HG02970 (cell line): ENCODE results near the gene FGF14.
"Not testable (repeated sequence)": the region's sequence is repeated elsewhere in the genome, so short reads cannot be mapped to it uniquely, and the experiment has no call there.

Experiments used
- ATAC-seq: cut with Tn5 transposase; IDR thresholded peaks from one replicate; pipeline ENCODE4 v1.9.1; 2021; ENCODE audit warnings: mild to moderate bottlenecking, moderate library complexity, moderate number of reproducible peaks; ENCODE audit not compliant: unreplicated experiment, low FRiP score

Gene FGF14

DNA sequence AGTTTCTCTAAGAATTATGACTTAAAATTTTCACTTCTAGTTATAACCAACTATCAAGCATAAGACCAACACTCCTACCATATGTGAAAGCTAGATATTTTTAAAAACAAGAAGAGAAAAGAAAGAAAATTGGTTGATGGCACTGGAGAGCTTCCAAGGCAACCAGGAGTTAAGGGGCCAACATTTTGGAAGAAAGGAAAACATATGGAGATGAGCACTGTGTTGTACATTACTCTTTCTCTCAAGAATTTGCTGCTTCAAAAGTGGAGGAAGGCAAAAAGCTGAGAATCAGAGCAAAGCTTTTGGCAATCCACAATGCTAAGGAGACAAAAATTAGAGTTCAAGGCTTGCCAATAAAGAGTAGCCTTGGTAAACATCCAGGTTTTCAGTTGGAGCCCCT is 503.2 kb downstream of the FGF14 start:
- no peak for ATAC-seq

DNA sequence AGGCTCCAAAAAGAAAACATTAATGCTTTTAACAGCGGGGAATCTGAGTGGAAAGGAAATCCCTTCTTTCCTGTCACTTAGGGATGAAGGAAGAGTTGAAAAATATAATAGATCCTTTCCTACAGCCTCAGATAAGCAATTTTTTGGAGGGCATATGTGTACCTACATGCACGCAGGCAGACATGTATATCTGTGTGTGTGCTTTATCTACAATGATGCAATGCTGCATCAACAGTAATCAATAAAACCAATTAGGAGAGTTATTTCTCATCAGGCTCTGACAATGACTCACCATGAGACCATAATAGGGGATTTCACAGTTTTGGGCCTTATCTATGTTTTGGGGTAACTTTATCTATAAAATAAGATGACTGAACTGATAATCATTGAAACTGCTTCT is 505.3 kb downstream of the FGF14 start:
- ATAC-seq: no peak

DNA sequence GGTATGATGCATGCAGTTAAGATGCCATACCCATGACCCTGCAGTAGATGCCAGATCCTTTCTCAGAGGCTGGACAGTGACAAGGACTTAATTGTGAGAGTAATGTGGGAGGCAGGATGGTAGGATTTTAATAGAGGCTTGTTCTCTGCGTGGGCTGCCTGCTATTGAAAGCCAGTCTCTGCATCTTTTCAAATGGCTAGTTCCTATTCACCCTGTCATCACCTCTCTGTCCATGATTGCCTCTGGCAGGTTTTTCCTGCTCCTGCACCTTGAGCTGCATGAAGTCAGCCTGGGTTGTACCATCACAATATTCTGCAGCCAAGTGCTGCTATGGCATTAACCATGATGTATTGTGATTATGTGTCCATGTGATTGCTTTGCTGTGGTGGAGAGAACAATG is 508.8 kb downstream of the FGF14 start:
- no peak for ATAC-seq

DNA sequence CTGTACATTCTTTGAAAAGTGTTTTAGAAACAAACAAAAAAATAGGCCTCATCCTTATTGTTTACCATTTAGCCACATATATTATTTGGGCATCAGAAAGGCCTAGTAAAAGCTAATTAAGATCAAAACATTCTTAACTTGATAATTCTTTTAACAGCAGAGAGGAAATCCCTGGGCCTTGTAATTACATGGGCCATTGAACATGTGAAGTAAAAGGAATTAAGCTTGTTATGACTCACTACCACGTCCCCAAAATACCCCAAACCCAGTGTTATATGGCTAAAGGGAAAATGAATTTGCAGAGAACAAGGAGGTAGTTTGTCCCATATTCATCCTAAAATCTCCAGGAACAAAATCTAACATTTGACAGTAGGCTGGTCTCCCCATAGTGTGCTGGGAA is 509.6 kb downstream of the FGF14 start:
- no peak for ATAC-seq

DNA sequence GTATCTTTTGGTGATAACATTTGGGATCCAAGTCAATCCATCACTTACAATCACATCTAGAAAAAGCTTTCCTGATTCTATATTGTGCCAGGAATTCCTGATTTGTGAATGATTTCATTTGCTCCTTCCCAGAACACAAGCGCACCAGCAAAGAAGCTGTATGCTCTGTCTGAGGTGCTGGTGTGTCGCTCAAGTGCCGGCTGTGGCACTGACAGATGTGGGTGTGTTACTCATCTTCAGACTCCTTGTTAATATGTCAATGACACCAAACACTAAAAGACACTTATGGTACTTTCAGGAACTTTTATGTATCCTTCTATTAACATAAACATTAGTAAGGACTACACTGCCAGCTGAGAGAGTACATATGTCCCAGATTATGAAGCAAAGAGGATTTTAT is 520.3 kb downstream of the FGF14 start:
- no peak for ATAC-seq

DNA sequence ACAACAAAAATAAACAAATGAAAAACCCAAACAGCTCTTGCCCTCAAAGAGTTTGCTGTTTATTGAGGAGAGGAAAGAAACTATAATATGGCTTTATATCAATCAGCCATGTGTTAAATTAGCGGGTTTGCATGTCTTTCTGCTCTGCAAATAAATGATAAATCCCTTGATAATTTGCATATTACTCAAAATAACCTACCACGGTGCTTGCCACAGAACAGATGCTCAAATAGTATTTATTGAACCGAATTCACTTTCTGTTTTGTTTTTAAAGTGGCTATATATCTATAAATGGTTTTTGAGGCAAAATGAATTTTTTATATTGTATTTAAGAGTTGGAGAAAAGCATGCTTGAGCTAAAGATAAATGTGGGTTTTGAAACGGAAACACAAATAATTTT is 521.3 kb downstream of the FGF14 start:
- no peak for ATAC-seq

DNA sequence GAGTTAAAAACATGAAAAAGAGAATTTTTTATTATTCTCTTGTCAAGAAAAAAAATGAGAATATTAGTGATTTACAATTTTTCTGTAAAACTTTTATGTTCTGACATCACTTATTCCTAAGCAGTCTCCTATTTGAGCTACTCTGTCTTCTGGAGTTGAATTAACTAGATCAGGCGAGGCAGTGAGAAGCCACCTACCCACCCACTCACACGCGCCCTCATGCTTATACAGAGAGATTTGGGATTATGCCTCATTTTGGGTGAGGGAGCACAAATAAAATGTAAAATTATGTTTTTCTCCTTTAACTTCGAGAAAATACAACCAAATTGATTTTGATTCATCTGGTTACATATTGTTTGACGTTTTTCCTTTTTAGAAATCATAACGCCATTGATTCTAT is 524.9 kb downstream of the FGF14 start:
- ATAC-seq: no peak

DNA sequence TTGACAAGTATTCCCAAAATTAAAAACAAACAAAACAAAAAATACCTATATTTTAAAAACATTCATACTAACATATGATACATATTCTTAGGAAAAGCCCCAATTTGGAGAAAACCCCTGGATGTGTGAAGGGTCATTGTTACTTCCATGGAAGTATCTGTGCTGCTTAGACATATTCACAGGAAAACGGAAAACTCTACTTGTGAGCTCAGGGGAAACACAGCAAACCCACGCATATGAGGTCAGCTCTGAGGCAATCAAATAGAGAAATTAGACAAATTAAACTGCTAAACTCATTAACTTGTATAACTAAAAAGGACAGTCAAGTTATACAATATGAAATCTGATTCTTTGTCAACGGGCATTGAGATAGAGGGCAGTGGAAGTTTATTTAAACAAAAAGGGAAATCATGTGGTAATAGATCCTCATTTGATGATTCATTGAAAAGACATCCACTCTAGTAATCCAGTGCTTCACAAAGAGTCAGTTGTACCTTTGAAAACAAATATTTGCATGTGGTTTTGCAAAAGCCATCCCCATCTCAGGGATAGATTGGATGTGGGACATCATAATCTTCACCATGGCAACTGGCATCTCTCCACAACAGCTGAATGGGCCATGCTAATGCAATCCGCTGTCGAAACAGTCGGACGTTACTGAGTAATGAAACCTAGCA is 526.0 kb downstream of the FGF14 start:
- ATAC-seq: no peak

DNA sequence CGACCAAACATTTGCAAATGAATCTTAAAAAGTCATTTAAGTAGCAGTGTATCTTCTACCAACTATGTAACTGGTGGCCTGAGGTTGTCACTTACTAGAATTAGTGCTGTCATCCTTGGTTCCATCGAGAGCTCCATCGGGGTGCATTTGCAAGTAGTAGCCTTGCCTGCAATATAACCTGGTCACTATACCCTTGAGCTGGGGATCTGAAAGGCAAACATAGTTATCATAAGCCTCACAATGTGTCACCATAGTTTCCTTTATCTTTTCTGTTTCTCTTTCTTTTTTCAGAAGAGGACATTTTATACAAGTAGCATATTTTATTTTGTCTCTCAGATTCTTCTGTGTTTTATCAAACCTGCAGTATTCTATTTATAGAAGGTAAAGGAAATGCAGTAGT is 526.8 kb downstream of the FGF14 start:
- ATAC-seq: no peak

DNA sequence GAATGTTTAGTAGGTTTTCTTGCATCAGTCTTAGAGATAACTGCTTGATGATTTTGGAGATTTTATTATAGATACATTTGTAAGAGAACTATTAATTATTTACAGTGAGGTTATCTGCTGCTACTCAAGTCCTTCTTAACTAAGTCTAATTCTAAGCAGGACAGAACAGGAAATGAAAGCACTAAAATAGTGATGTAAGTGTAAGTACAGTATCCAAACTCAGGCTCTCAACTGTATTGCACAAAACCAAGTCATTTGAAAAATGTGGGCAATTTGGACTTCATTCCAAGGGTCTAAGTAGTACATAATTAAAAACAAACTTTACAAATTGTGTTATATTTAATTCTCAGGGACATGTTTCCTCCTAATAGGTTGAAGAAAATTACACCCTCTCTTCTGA is 532.3 kb downstream of the FGF14 start:
- no peak for ATAC-seq

DNA sequence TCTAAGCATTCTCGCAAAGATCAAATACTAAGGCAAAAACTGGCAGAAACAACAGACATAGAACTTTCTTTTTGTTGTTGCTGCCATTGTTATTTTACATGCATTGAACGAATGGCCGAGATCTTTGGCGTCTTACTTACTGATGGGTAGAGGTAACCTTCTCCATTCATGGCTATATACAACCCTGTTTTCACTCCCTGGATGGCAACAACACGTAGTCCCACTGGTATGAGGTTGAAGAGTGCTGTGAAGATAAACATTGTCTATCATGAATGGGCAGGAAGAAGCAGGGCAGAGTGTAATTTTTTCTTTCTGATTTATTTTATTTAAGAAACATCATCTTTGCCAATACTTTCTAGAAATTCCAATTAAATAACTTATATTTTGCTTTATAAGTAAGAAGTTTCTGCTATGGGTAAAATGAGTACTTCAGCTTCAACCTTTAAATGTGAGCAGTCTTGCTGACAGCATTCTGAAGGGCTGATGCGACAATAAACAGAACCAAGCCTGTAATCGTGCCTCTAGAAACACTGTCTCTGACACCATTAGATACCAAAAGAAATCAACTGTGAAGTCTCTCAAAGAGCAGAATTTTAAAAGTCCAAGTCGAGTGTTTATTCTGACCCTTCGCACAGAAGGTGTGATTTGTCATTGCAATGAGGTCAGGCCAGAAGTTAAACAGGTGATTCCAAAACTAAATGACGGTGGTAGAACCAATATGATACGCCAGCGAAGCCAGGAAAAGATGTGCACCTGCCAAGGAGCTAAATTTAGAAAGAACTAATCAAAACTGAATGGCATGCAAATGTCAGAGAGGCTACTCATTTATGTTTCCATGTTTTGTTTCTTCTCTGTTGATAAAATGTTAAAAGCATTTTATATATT is 533.0 kb downstream of the FGF14 start:
- no peak for ATAC-seq

DNA sequence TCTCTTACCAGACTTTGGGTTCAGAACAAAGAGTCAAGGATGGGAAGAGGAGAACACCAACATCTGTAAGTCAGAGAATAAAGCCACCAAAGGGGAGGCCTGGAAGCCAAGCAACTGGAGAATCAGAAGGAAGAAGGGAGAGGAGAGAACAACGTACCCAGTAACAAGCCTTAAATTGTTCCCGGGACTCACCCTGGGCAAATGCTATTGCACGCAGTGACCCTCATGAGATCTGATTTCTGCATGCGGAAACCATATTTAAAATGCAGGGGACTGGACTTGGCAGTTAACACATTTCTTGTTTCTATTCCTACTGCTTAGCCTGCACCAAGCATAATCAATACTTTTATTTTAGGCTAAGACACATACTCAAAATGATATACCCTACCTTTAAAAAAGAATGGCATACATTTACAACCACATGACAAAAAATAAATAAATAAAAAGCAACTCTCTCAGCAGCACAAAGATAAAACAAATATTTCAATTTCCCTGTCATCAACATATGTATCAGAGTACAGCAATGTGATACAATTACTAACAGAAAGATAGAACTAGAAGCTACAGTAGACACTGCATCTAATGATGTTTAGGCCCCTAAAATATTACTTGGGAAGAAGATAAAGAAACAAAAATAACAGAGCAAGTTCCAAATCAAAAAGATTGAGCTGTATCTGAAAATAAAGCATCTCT is 534.8 kb downstream of the FGF14 start:
- no peak for ATAC-seq

DNA sequence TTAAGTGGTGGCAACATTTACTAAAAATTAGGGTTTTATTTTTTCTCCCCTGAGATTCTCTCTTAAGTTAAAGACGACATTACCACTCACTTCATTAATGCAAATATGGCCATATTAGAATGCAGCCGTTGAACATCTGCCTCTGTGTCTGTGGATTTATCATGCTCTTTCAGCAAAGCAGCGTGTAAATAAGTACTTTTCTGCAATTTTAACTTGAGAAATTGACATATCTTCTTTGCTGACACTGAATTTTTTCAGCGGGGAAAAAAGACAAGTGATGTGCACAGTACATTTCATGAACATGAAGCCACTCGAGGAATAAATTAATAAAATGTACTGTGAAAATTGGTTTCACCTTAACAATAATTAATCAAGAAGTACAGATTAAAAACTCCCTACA is 543.0 kb downstream of the FGF14 start:
- no peak for ATAC-seq

DNA sequence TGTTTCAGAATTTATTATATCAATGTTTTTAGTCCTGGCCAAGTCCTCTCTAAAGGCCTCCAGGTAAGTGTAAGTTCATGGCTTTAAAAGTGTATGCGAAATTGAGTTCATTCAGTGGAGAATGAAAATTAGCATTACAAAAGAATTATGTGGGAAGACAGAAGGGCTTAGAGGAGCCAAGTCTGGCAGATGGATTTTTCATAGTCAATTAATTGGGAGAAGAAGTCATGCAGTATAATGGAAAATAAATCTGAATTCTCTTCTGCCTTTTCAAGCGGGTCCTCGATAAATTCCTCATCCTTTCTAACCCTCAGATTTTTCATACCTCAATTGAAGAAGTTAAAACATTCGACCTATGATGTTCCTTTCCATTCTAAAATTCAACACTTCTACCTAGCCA is 555.1 kb downstream of the FGF14 start:
- no peak for ATAC-seq

DNA sequence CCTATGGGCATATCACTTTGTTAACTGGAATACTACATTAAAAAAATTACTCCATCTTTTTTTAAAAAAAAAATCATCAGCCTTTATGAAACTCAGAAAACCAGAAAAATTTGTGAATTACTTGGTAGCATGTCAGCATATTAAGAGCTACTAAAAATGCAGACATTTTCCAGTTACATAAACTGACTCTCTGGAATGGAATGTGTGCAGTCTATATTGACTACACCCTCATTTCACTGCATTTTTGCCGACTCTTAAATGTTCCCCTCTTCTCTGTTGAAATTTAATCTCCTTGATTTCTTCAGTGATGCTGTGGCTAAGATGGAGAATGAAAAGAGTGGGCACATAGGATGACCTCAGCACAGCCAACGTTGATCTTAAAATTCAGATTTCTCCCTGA is 555.6 kb downstream of the FGF14 start:
- ATAC-seq: no peak

DNA sequence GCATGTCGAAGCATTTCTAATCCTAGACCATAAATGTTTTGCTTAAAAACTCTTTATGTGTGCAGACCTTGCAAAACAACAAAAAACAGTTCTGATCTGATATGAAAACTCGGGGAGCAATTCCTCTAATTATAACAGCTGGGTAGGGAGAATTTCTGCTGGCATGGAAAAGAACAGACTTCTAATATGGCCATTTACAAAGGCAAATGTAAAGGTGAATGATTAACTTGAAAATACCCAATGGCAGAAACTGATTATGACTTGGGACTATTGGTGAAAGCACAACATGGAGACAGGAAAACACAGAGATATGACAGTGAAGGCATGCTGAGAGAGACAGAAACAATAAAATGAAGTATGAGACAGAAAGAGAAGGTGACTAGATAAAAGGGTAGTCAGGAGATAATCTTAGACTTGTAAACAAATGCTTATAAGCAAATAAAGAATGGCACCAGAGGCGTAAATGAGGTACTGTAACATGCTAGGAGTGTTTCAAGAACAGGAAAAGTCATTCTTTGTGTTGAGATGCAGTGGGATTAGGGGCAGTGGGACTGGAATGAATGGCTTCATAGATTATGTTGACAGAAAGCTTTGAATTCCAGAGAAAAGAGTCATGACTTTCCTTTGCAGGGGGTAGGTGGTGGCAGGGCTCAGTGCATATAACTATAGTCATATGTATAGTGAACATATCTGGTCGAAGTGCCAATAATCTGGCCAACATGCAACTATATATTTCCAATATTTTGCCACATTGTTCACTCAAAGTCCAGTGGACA is 556.4 kb downstream of the FGF14 start:
- ATAC-seq: no peak

DNA sequence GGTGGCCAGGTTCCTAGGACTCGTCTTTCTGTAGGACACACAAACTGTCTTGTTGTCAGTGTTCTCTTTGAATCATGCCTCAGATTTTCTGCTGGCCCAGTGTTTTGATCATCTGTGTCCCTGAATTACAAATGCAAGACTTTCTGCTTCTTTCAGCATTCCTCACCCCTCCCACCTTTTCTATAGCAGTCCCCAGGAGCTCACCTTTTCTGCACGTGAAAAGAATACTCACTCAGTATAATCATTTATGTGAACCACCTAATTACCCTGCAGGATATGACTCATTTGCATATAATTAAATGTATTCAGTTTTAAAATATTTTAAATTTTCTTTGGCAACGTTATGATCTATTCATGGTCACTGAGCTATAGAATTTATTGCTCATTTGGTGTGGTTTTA is 560.1 kb downstream of the FGF14 start:
- ATAC-seq: no peak

DNA sequence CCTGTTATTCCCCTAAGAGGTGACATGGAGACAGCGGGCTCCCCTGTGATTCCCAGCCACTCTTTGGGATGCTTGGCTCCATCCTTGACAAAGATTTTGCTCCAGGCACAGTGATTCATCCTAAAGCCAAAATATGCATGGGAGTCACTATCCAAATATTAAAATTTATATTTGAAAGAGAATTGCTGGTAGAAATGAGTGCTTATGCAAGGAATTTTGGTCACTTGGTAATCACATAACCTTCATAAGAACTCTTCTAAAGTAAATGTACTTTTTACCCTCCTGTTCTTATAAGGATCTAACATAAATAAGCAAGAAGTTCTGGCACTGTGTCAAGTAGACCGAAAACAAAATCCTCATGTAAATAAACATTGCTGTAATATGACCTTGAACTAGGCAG is 563.5 kb downstream of the FGF14 start:
- ATAC-seq: no peak

DNA sequence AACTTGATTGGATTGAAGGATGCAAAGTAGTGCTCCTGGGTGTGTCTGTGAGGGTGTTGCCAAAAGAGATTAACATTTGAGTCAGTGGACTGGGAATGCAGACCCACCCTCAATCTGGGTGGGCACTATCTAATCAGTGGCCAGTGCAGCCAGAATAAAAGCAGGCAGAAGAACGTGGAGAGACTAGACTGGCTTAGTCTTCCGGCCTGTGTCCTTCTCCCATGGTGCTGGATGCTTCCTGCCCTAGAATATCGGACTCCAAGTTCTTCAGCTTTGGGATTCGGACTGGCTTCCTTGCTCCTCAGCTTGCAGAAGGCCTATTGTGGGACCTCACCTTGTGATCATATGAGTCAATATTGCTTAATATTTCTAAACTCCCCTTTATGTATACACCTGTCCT is 564.1 kb downstream of the FGF14 start:
- not testable (repeated sequence) for ATAC-seq

DNA sequence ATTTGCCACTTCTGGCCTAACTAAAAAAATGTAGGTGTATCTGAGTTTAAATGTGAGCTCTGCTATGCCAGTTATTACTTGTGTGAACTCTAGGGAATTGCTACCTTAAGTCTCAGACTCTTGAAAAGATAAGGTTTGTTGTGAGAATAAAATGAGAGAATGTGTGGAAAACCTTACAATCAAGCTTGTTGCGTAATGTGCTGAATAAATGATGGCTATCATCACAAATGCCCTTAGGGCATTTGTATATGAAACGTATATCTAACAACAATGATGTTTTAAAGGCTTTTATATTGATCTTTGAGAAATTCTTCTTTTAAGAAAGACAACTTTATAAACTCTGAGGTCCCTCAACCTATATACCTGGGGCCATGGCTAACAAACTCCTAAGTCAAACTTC is 564.6 kb downstream of the FGF14 start:
- ATAC-seq: no peak

DNA sequence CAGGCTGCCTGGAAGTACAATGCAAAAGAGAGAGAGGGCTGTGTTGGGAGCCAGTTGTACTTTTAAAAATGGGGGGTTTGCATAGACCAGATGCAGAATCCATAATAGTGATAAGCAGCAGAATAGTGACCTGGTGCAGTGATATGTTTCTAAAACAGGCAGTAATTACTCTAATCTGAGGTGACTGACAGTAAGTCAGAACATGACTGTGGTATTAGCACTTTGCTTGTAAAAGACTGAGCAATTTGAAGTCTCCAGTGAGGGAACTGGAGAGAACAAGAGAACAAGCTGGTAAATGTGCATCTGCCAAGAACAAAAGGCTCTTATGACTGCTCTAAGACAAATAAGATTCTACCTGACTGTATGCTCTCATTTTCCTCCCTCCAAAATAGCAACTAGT is 565.9 kb downstream of the FGF14 start:
- no peak for ATAC-seq
